ENCODE data around the gene PARVA. TPM values are rescaled to one million over a fixed set of nuclear protein-coding genes. Genes with fewer than 3 reads are reported as not detected.
A peak's percentile ranks its signal among the peaks of the same experiment; 100 is the strongest.

PARVA gene
- total and polyA plus RNA-seq, 7 donors: 15.7 to 195 (median 110) TPM

GRCh38 chr11:12556155-12556554 is 178.8 kb downstream of the PARVA start:
- H3K4me3 ChIP-seq: no peak overlapping the region
- H3K27me3 ChIP-seq: no peaks in the 10 kb centered on the region
- intact Hi-C loops (cut with DNase I): no loop called here
- WGBS, 2 donors: 54 to 65% methylated on average over 3 of the region's 3 CpGs
- no peaks in the 10 kb centered on the region for H3K36me3 ChIP-seq
- peaks cover 0 to 38% (median 28%) of the 10 kb centered on the region in 4 donors for H3K4me1 ChIP-seq
- no peaks in the 10 kb centered on the region for H3K9me3 ChIP-seq
- DNase-seq: no peak
- peak overlapping the region; percentile 66 to 79 (median 76) for H3K27ac ChIP-seq
- TF ChIP-seq POLR2AphosphoS5 (IDR thresholded peaks at IDR 0.05) (peak in 1 of 4 donors; percentile 47), CTCF (IDR thresholded peaks at IDR 0.05) (no peak), EP300 (IDR thresholded peaks at IDR 0.05) (no peak), POLR2A (IDR thresholded peaks at IDR 0.05) (no peak)

GRCh38 chr11:12556788-12557384 is 179.5 kb downstream of the PARVA start:
- no peak overlapping the region for H3K4me3 ChIP-seq
- H3K27ac ChIP-seq: peak overlapping the region; percentile 66 to 79 (median 76)
- intact Hi-C loops (cut with DNase I): no loop called here
- peaks cover 0 to 38% (median 28%) of the 10 kb centered on the region in 4 donors for H3K4me1 ChIP-seq
- TF ChIP-seq POLR2AphosphoS5 (IDR thresholded peaks at IDR 0.05): peak; percentile 23 to 58 (median 52)
- TF ChIP-seq CTCF (IDR thresholded peaks at IDR 0.05): no peak
- H3K36me3 ChIP-seq: no peaks in the 10 kb centered on the region
- WGBS, 2 donors: 52 to 62% methylated on average over 6 of the region's 6 CpGs
- H3K9me3 ChIP-seq: no peaks in the 10 kb centered on the region
- DNase-seq: peak; percentile 89
- no peaks in the 10 kb centered on the region for H3K27me3 ChIP-seq

- no peaks in the 10 kb centered on the region for H3K9me3 ChIP-seq
- H3K4me1 ChIP-seq: peaks cover 0 to 30% (median 28%) of the 10 kb centered on the region in 4 donors
- H3K27me3 ChIP-seq: no peaks in the 10 kb centered on the region
- TF ChIP-seq POLR2AphosphoS5 (IDR thresholded peaks at IDR 0.05) (no peak), POLR2A (IDR thresholded peaks at IDR 0.05) (no peak), EP300 (IDR thresholded peaks at IDR 0.05) (no peak), CTCF (IDR thresholded peaks at IDR 0.05) (no peak)
- no peak overlapping the region for H3K4me3 ChIP-seq
- intact Hi-C loops (cut with DNase I): no loop called here
- 83 to 85% methylated on average over 3 of the region's 3 CpGs for WGBS, 2 donors
- no peak for DNase-seq
- H3K27ac ChIP-seq: no peak overlapping the region
- H3K36me3 ChIP-seq: no peaks in the 10 kb centered on the region
Measured at GRCh38 chr11:12559011-12559410, 181.6 kb downstream of the PARVA start.

- no peaks in the 10 kb centered on the region for H3K27me3 ChIP-seq
- no peak for DNase-seq
- H3K9me3 ChIP-seq: no peaks in the 10 kb centered on the region
- no peak overlapping the region for H3K4me3 ChIP-seq
- peaks cover 0 to 26% (median 25%) of the 10 kb centered on the region in 4 donors for H3K4me1 ChIP-seq
- intact Hi-C loops (cut with DNase I): no loop called here
- 90 to 92% methylated on average over 3 of the region's 3 CpGs for WGBS, 2 donors
- TF ChIP-seq CTCF (IDR thresholded peaks at IDR 0.05) (no peak), POLR2AphosphoS5 (IDR thresholded peaks at IDR 0.05) (no peak), POLR2A (IDR thresholded peaks at IDR 0.05) (no peak), EP300 (IDR thresholded peaks at IDR 0.05) (no peak)
- no peak overlapping the region for H3K27ac ChIP-seq
- no peaks in the 10 kb centered on the region for H3K36me3 ChIP-seq
Measured at GRCh38 chr11:12560362-12560761, 183.0 kb downstream of the PARVA start.

- H3K4me1 ChIP-seq: peaks cover 0 to 21% (median 20%) of the 10 kb centered on the region in 4 donors
- no peak for DNase-seq
- no peak overlapping the region for H3K27ac ChIP-seq
- H3K4me3 ChIP-seq: no peak overlapping the region
- no peaks in the 10 kb centered on the region for H3K27me3 ChIP-seq
- no peaks in the 10 kb centered on the region for H3K36me3 ChIP-seq
- H3K9me3 ChIP-seq: no peaks in the 10 kb centered on the region
- TF ChIP-seq EP300 (IDR thresholded peaks at IDR 0.05) (no peak), CTCF (IDR thresholded peaks at IDR 0.05) (no peak), POLR2AphosphoS5 (IDR thresholded peaks at IDR 0.05) (no peak), POLR2A (IDR thresholded peaks at IDR 0.05) (no peak)
- 59 to 74% methylated on average over 2 of the region's 2 CpGs for WGBS, 2 donors
- intact Hi-C loops (cut with DNase I): no loop called here
Measured at GRCh38 chr11:12560861-12561260, 183.5 kb downstream of the PARVA start.

All from sigmoid colon (tissue), 7 donors.